Urothelium cell line (cell line): ENCODE results near the gene PAGE2B.
"Not testable (repeated sequence)": the region's sequence is repeated elsewhere in the genome, so short reads cannot be mapped to it uniquely, and the experiment has no call there.

Source experiments
- DNase-seq: peaks from one replicate; pipeline ENCODE4 v3.0.0; 2011; ENCODE audit warnings: low spot score, mixed read lengths
- FAIRE-seq: peaks from 2 replicates; lab custom pipeline; 2011; peaks lifted over from hg19 to GRCh38; lab: Jason Lieb, UNC

The PAGE2B gene

GRCh38 chrX:55107911-55108310 is 33.1 kb downstream of the PAGE2B start:
- FAIRE-seq (no peak), DNase-seq (no peak)

GRCh38 chrX:55109306-55109705 is 34.5 kb downstream of the PAGE2B start:
- DNase-seq (no peak), FAIRE-seq (no peak)

GRCh38 chrX:55111578-55112254 is 36.9 kb downstream of the PAGE2B start:
- FAIRE-seq (no peak), DNase-seq (no peak)

GRCh38 chrX:55116589-55116988 is 41.8 kb downstream of the PAGE2B start:
- FAIRE-seq, DNase-seq: not testable (repeated sequence)

- FAIRE-seq (no peak), DNase-seq (no peak)
These were observed 43.7 kb downstream of the PAGE2B start for GRCh38 chrX:55118574-55118973.

GRCh38 chrX:55119271-55119670 is 44.4 kb downstream of the PAGE2B start:
- FAIRE-seq (no peak), DNase-seq (no peak)

- DNase-seq: no peak
- FAIRE-seq: no peak
These were observed 44.9 kb downstream of the PAGE2B start for GRCh38 chrX:55119712-55120111.

- no peak for FAIRE-seq
- no peak for DNase-seq
These were observed 46.0 kb downstream of the PAGE2B start for GRCh38 chrX:55120761-55121358.

- FAIRE-seq (no peak), DNase-seq (no peak)
These were observed 49.1 kb downstream of the PAGE2B start for GRCh38 chrX:55123900-55124299.

GRCh38 chrX:55127692-55128091 is 52.9 kb downstream of the PAGE2B start:
- DNase-seq (no peak), FAIRE-seq (no peak)
